ENCODE results near the gene AOPEP. TPM values are rescaled to one million over a fixed set of nuclear protein-coding genes. Genes with fewer than 3 reads are reported as not detected.

The AOPEP gene
- polyA plus RNA-seq, 1 of the 3 experiments (the other 2 are of a cell fraction) = 54.6 TPM

GRCh38 chr9:94740145-94740840, 13.8 kb downstream of the AOPEP start:
- H3K4me2 ChIP-seq = no peak overlapping the region
- H2AFZ ChIP-seq (ENCODE audit: low read depth) = no peak overlapping the region
- no peak overlapping the region for H3K9ac ChIP-seq
- no peaks in the 10 kb centered on the region for H4K20me1 ChIP-seq (ENCODE audit: insufficient read depth)
- no peak overlapping the region for H3K27ac ChIP-seq (ENCODE audit: low read depth in 2 of 2, low read length in 1 of 2)
- H3K4me3 ChIP-seq (ENCODE audit: low read depth in 2 of 2, low read length in 1 of 2) = no peak overlapping the region
- no peaks in the 10 kb centered on the region for H3K9me2 ChIP-seq
- H3K4me1 ChIP-seq (ENCODE audit: control insufficient read depth in 1 of 2, insufficient read depth in 2 of 2, low read depth in 1 of 2, low read length in 1 of 2) = no peaks in the 10 kb centered on the region; a peak in 1 of 4 replicates
- WGBS (ENCODE audit: low lambda C conversion rate) = 95% methylated on average over 3 of the region's 3 CpGs
- POLR2A ChIA-PET = interaction anchor here (0.9 kb wide), 1 partner anchor 35 kb away, joined by 3 read pairs; no protein-coding TSS in a partner anchor
- CTCF ChIA-PET = interaction anchor here (1.0 to 1.7 kb wide), 2 partner anchors 59 to 391 kb away, joined by 3 to 7 read pairs; no protein-coding TSS in a partner anchor
- no peak for TF ChIP-seq MEF2A (IDR thresholded peaks at IDR 0.05; ENCODE audit: borderline replicate concordance, low read depth)
- TF ChIP-seq TEAD4 (IDR thresholded peaks at IDR 0.05; ENCODE audit: borderline replicate concordance, insufficient read depth) = no peak
- TF ChIP-seq MAX (IDR thresholded peaks at IDR 0.05; ENCODE audit: low read depth) = no peak
- no peak for TF ChIP-seq MXI1 (IDR thresholded peaks at IDR 0.05; ENCODE audit: low read depth, low read length)
- no peak for TF ChIP-seq JUND (IDR thresholded peaks at IDR 0.05)
- no peak for TF ChIP-seq ZBTB33 (IDR thresholded peaks at IDR 0.05; ENCODE audit: borderline replicate concordance, low read depth)
- TF ChIP-seq RXRA (IDR thresholded peaks at IDR 0.05; ENCODE audit: borderline replicate concordance, low read depth) = no peak
- TF ChIP-seq USF2 (IDR thresholded peaks at IDR 0.05; ENCODE audit: borderline replicate concordance, low read depth, low read length) = no peak
- TF ChIP-seq USF1 (IDR thresholded peaks at IDR 0.05; ENCODE audit: borderline replicate concordance, low read depth) = no peak
- no peak for TF ChIP-seq TCF12 (IDR thresholded peaks at IDR 0.05)
- TF ChIP-seq CHD2 (IDR thresholded peaks at IDR 0.05; ENCODE audit: low read length, partially characterized antibody) = no peak
- TF ChIP-seq TAF1 (IDR thresholded peaks at IDR 0.05; ENCODE audit: borderline replicate concordance, low read depth, low read length) = no peak
- TF ChIP-seq RAD21 (IDR thresholded peaks at IDR 0.05; ENCODE audit: low read length) = no peak
- TF ChIP-seq FOXJ3 (CRISPR knock-in tag; IDR thresholded peaks at IDR 0.05) = no peak
- TF ChIP-seq GATA2 (CRISPR knock-in tag; IDR thresholded peaks at IDR 0.05) = no peak
- TF ChIP-seq RFX5 (IDR thresholded peaks at IDR 0.05; ENCODE audit: low read length) = no peak
- TF ChIP-seq PBX3 (IDR thresholded peaks at IDR 0.05) = no peak
- no peak for TF ChIP-seq SIN3A (IDR thresholded peaks at IDR 0.05; ENCODE audit: borderline replicate concordance, low read depth, low read length)
- no peak for TF ChIP-seq NRF1 (IDR thresholded peaks at IDR 0.05; ENCODE audit: low read depth, low read length)
- TF ChIP-seq GABPA (IDR thresholded peaks at IDR 0.05; ENCODE audit: low read depth) = no peak
- H3K27me3 ChIP-seq (ENCODE audit: insufficient read depth) = no peaks in the 10 kb centered on the region
- H3K79me2 ChIP-seq (ENCODE audit: insufficient read depth) = peaks cover 9% of the 10 kb centered on the region
- DNase-seq = no peak
- H3K9me3 ChIP-seq = no peaks in the 10 kb centered on the region
- H3K36me3 ChIP-seq (replicated peaks in 1 of 2; ENCODE audit: control insufficient read depth in 1 of 2, insufficient read depth in 2 of 2, low read length in 1 of 2) = peaks cover 0 to 3% of the 10 kb centered on the region in 2 experiments
- H3F3A ChIP-seq (replicated peaks; ENCODE audit: insufficient read depth) = no peaks in the 10 kb centered on the region
